HCT116 (cell line): ENCODE data around the gene WWP2.

Experiments used
- CTCF ChIP-seq, 3 experiments: fragments of 200-600 bp in 1 of 3; sonication (generic) in 1 of 3; IDR thresholded peaks in 2 of 3; conservative IDR thresholded peaks in 1 of 3; 2 replicates each; pipeline ENCODE4 v1.5.1; 2012 to 2017; ENCODE audit warnings: low read depth in 2 of 3, low read length in 2 of 3, antibody characterized with exemption in 1 of 3, borderline replicate concordance in 1 of 3, control low read depth in 1 of 3, mild to moderate bottlenecking in 1 of 3, mixed read lengths in 1 of 3, mixed run types in 1 of 3, moderate library complexity in 1 of 3; ENCODE audit not compliant: insufficient read depth in 1 of 3
- EZH2 ChIP-seq: fragments of 200-600 bp; sonication (generic); IDR thresholded peaks from 2 replicates; pipeline ENCODE4 v1.6.1; 2017; ENCODE audit warnings: antibody characterized with exemption, mixed run types

- TF ChIP-seq CTCF (IDR thresholded peaks at IDR 0.05 in 2 of 3, conservative IDR thresholded peaks at IDR 0.05 in 1 of 3; ENCODE audit: borderline replicate concordance in 1 of 3, insufficient read depth in 1 of 3, low read depth in 2 of 3, low read length in 2 of 3) (no peak), EZH2 (no peak)
Observed at GRCh38 chr16:69804297-69804696, 42.2 kb downstream of the WWP2 start.
